ENCODE measurements around the gene SH3RF1.

Gene SH3RF1

DNA sequence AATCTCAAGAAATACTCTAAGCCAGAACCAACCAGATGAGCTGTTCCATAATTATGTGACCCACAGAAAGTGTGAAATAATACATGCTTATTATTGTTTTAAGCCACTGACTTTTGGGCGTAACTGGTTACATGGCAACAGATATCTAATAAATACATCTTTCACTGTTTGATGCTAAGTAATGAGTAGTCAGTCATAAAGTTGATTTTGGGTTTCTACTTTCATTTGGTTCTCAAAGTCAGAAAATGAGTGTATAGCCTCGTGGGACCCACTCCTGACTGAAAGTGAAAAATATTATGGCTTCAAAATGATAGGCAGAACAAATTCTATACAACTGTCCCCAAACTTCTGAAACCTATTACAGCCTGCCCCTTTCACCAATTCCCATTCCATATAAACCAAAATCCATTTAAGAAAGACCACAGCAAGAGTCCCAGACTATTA lies 172.7 kb downstream of the SH3RF1 start:
- no peak for DNase-seq

GRCh38 chr4:169096221-169096620 lies 174.5 kb downstream of the SH3RF1 start:
- no peak for DNase-seq

DNA sequence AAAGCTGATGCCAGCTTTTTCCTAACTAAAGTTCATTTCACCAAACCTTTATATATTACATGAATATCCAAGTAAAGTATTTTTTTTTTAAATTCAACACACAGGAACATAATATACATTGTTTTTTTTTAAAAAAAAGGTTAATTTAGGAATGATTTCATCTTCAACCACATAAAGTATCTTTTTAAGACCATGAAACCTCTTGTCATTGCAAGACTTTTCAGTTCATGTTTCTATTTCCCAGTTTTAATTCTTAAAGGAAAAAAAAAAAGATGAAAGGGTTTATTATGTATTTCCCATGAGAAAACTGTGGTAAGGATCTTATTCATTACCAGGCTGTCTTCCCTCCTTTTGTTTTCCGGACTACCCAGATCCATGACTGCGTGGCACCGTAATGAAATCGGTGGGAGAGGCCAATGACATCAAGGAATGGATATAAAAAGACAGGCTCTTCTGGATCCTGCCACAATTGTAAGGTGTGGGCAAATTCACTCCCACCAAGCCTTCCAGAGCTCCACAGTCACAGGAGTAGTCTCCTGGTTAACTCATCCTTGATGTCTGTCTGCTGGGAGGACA lies 176.0 kb downstream of the SH3RF1 start:
- DNase-seq = no peak

DNA sequence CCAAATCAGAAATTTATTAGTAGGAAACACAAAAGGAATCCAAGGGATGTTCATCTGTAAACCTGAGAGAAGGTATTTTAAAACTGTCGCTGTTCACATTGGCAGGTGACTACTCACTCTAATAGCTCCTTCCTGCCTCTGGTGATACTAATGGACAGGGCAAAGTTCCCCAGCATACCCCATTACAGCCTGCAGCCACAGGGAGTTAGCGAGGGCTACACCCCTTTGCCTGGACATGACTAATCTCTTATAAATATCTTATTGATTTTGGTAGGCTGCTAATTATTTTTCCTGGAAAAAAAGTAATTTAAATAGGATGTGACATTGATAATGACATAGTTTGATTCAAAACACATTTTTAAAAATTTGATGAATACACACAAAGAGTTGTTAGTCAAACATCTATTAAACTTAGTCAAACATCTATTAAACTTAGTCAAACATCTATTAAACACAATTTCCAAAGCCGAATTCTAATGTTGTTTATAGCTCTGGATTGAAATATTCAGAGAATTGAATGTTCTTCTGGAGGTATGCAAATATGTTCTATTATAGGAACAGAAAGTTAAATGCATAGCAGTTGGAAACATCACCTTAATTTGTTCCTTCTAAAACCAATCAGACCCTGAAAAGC lies 177.8 kb downstream of the SH3RF1 start:
- DNase-seq = no peak

DNA sequence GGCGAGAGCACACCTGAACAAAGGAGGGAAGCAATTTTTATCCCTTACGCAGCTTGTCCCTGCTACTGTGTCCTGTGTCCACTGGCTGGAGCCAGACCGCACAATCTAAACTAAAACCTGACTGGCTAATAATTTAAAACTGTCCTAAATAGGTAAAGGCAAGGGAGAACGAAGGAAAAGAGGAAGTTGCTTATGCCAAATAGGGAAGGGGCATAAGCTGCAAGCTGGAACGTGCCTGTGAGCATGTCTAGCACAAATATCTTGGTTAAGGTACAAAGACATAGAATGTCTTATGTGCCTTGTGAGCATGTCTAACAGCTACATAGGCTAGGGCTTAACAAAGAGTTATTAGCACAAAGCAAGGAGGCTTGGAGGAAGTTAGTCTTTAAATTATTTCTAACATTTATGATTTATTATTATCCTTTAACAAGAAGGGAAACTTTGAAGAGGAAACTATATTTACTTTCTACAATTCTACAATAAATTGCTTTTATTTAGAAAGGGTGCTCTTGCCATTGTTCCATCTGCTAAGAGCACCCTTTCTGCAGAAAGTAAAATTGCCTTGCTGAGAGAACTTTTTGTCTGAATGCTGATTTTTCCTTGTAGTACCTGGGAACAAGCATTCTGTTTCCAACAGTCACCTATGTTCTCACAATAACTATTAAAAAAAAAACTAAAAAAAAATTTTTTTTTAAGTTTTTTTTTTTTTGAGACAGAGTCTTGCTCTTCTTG lies 180.1 kb downstream of the SH3RF1 start:
- no peak for DNase-seq

- no peak for DNase-seq
Measured at GRCh38 chr4:169089004-169089403, 181.8 kb downstream of the SH3RF1 start.

GRCh38 chr4:169084954-169085353 lies 185.8 kb downstream of the SH3RF1 start:
- no peak for DNase-seq

DNA sequence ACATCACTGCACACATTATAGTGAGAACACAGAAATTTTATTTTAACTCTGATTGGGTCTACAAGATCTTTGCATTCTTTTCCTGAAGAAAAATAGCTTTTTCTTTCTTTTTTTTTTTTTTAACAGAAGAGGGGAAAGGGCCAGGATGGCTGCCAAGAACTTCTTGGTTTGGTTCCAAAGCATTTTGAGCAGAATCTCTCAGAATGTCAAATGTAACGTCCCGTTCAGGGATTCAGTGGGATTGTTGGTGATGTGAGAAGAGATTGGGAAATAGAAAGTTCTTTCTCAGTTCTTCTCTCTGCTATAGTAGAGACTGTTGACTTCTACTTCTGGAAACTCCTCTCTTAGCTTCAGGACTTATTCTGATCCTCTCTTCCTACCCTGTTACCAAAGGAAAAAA lies 189.8 kb downstream of the SH3RF1 start:
- DNase-seq = no peak

DNA sequence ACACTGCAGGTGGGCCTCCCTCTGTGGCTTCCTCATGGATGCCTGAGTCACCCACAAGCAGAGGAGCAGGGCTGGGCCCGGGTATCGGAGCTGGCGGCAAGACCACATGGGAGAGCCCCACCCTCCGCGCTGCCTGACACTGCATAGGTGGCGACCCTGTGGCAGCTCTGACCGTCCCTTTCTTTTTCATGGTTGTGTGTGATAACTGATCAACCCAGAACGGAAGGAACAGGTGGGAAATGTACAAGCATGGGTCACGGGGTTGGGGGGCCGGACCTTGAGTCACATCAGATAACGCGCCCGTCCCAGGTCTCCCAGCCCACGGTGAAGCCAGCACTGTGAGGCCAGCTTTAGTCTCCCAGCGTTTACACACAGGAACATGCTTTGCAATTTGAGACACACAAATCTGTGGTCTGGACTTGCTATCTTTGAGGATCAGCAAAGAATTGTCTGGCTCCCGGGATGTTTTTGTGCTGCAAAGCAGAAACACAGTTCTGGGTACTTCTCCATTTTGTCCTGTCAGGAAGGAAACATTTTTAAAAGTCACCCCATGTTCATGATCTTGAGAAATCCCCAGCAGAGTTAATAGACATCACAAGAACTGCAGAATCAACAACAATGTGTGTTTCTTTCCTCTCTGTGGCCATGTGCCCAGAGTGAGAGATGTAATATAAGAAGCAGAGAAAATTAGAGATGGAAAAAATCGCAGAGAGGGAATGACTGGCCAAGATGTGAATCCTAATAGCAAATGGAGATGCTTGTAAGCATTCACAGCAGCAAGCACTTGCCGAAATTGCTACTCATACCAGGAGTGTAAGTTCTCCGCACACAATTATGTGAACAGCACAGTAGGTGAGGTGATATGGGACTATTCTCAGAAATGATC lies 190.6 kb downstream of the SH3RF1 start:
- DNase-seq = no peak

- DNase-seq = no peak
Measured at GRCh38 chr4:169074117-169074516, 196.6 kb downstream of the SH3RF1 start.

GRCh38 chr4:169071747-169072146 lies 199.0 kb downstream of the SH3RF1 start:
- DNase-seq = no peak

DNA sequence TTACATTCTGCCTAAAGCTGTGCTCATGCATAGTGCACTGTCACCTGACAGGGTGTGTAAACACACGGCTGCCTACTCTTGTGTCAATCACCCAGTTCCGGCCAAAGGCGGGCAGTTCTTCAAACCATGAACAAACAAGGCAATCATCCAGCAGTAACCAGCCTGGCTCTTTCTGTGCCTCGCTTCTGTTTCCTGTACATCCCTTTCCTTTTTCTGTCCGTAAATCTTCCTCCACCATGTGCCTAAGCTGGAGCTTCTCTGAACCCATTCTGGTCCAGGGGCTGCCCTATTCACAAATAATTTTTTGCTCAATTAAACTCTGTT lies 199.9 kb downstream of the SH3RF1 start:
- DNase-seq = peak; percentile 67

DNA sequence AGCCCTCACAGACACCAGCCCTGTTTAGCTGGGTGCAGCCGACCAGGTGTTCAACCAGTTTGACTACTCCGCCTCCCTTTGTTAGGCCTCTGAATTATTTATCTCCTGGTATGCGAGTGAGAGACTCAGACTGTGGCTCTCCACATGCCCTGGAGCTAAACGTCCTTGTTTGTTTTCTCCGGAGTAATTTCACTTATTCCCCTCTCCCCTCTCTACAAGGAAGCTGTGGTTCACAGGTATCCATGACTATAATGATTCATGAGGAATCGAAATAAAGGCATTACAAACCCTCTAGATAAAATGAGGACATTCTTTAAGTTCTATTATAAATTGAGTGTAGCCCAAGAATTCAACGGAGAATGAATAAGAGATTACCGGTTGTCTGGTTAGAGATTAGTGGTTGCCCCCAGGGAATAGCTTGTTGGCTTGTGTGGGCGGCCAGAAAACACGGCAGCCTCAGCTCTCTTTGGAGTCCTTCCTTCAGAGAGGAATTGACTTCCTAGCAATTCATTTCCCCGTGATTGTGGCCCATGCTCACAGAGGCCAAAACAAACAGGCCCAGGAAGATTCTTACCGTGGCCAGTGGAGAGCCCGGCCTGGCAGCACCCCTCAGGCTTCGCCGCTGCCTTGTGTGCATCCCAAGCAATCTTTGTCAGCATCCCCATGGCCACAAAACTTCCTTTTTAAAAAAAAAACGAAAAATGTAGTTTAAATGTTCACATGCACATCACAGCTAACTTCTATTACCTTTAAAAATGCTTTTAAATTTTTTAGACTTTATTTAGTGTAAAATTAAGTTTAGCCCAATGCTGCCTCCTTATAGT lies 200.5 kb downstream of the SH3RF1 start:
- DNase-seq = peak; percentile 88

- no peak for DNase-seq
Measured at GRCh38 chr4:169068423-169068822, 202.3 kb downstream of the SH3RF1 start.

DNA sequence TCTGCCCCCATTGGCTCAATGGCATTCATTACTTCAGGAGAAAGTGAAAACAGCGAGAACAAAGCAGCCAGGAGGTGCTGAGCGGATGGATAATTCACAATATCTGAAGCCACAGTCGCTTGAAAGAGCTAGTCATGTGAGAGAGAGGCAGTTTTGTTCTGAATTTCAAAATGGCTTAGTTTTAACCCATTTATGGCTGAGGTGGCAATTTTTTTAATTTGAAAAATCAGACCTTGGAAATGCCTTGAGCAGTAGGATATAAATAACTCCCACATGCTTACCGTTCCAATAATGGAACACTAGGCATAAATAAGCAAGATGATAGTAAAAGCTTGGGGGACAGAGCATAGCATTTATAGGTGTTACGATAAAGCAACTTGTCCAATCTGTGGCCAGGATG lies 203.8 kb downstream of the SH3RF1 start:
- DNase-seq = no peak

DNA sequence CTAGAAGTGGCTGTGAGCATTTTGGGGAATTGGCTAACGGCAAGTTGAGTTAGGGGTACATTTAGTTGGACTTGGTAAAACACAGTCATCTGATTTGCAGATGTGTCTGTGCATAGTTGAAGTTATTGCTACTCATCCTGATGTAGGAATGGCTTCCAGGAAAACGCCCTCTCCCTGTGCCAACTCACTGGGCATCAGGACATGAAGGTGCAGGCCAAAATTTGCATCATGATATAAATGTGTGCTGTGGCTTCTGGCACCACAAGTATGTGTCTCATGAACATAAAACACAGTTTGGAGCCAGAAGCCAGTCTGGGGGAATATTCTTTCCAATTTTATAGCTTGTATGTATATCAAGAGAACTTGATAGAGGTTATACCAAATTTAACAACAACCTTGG lies 206.5 kb downstream of the SH3RF1 start:
- no peak for DNase-seq

- no peak for DNase-seq
Measured at GRCh38 chr4:169063441-169063840, 207.3 kb downstream of the SH3RF1 start.

DNA sequence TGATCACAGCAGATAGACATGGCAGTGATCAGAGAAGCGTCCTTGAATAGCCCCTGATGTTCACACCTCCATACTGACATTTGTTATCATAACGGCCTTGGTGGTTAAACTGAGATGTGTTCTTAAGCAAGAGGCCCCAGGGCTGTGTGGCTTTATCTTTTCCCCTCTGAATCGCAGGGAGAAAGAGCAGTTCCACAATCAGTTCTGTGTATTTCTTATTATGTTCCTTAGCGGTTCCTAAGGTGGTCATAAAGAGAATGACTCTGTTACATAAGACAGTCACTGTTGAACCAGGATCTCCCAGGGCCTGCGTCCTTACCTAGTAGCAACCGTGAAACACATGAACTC lies 207.9 kb downstream of the SH3RF1 start:
- DNase-seq = no peak

GRCh38 chr4:169061386-169061785 lies 209.4 kb downstream of the SH3RF1 start:
- no peak for DNase-seq

DNA sequence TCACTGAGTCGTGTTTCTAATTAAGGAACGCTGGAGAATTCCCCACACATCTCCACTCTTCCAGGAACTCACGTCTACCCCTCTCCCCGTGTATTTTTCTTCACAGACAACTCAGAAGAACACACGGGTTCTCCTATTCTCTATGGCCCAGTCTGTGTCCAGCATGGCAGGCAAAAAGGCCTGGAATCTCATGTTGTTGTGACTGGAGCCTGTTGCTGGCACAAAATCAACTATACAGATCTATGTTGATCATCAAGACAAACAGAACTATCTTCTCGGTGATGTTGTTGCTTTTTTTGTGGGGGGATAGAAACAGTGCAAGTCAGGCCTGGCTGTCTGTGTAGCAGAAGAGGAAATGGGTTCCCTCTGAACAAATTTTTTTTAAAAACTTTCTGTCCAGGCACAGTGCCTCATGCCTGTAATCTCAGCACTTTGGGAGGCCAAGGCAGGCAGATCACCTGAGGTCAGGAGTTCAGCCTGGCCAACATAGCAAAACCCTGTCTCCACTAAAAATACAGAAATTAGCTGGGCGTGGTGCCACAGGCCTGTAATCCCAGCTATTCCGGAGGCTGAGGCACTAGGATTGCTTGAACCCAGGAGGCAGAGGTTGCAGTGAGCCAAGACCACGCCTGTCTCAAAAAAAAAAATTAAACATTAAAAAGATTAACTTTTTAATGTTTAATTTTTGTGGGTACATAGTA lies 210.2 kb downstream of the SH3RF1 start:
- DNase-seq = no peak

DNA sequence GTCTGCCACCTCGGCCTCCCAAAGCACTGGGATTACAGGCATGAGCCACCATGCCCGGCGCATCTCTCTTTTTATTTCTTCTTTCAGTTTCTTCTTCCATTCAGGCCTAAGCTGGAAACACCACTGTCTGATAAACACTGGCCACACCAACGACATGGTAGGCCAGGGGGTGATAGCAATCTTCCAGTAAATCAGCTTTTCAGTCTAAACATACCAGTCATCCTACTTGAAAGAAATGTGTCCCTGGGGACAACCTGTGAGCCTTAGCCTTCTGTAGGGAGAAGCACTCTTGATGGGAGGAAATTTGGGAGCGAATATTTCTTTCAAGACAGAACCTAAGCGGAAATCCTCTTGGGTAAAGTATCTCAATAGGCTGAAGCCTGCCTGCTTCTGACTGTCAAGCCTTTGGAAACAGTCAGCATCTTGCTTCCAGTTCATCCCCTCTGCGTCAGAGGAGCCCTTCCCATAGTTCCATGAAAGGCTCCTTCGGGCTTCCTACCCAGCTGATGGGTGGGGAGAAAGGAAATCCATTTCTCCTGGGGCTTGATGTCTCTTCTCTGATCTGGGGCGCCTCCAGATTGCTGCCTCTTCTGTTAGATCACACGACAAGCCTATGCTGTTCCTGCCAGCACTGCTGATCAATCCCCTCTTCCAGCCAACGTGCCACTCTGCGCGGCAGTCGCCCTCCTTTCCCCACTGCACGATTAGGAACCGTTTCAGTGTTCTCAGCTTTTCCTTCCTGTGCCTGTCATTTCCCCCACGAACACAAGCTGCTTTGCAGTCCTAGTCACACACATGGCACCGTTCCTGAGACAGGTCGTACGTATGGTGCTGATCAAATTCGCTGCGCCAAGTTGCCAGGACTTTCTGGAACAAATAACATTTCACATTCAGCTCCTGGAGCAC lies 211.2 kb downstream of the SH3RF1 start:
- DNase-seq = no peak

All from NCI-H748 treated with DMSO at 0.1 percent for 48 hours (cell line).